ENCODE results near the gene DCAKD.

DNA sequence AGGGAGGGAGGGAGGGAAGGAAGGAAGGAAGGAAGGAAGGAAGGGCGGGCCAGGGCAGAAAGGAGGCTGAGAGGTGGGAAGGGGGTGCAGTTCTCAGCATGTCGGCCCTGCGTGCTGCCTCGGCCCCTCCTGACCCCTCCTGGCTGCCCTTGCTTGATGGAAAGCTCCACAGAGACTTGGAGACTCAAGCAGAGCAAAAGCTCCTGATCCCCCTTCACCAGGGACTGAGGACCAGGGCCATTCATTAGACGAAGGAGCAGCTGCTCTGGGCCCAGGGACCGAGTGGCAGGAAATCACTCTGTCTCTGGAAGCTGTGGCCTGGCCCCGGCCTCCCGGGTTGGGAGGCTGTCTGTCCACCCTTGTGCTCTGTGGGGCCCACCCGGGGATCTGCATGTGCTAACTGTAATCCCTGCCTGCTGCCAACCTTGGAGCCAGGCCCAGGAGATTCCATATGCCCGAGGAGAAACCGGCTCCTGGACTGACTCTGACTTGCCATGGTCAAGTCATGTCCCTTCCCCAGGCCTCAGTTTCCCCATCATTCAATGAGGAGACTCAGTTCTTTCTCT, 55.9 kb downstream of the DCAKD start:
- TF ChIP-seq EZH2 (IDR thresholded peaks at IDR 0.05; ENCODE audit: borderline replicate concordance, insufficient read depth, low read length, poor library complexity, severe bottlenecking) (no peak), RAD21 (conservative IDR thresholded peaks at IDR 0.05) (no peak), POLR2AphosphoS5 (IDR thresholded peaks at IDR 0.05) (no peak), SMC3 (conservative IDR thresholded peaks at IDR 0.05; ENCODE audit: poor library complexity) (no peak), EP300 (conservative IDR thresholded peaks at IDR 0.05; ENCODE audit: poor library complexity, severe bottlenecking) (no peak), TAF1 (IDR thresholded peaks at IDR 0.05; ENCODE audit: low read depth) (no peak), MXI1 (conservative IDR thresholded peaks at IDR 0.05; ENCODE audit: poor library complexity, severe bottlenecking) (no peak)
- TF ChIP-seq, protein P1, sequence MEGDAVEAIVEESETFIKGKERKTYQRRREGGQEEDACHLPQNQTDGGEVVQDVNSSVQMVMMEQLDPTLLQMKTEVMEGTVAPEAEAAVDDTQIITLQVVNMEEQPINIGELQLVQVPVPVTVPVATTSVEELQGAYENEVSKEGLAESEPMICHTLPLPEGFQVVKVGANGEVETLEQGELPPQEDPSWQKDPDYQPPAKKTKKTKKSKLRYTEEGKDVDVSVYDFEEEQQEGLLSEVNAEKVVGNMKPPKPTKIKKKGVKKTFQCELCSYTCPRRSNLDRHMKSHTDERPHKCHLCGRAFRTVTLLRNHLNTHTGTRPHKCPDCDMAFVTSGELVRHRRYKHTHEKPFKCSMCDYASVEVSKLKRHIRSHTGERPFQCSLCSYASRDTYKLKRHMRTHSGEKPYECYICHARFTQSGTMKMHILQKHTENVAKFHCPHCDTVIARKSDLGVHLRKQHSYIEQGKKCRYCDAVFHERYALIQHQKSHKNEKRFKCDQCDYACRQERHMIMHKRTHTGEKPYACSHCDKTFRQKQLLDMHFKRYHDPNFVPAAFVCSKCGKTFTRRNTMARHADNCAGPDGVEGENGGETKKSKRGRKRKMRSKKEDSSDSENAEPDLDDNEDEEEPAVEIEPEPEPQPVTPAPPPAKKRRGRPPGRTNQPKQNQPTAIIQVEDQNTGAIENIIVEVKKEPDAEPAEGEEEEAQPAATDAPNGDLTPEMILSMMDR (IDR thresholded peaks at IDR 0.05; ENCODE audit: poor library complexity, severe bottlenecking): no peak
- TF ChIP-seq, protein P2, sequence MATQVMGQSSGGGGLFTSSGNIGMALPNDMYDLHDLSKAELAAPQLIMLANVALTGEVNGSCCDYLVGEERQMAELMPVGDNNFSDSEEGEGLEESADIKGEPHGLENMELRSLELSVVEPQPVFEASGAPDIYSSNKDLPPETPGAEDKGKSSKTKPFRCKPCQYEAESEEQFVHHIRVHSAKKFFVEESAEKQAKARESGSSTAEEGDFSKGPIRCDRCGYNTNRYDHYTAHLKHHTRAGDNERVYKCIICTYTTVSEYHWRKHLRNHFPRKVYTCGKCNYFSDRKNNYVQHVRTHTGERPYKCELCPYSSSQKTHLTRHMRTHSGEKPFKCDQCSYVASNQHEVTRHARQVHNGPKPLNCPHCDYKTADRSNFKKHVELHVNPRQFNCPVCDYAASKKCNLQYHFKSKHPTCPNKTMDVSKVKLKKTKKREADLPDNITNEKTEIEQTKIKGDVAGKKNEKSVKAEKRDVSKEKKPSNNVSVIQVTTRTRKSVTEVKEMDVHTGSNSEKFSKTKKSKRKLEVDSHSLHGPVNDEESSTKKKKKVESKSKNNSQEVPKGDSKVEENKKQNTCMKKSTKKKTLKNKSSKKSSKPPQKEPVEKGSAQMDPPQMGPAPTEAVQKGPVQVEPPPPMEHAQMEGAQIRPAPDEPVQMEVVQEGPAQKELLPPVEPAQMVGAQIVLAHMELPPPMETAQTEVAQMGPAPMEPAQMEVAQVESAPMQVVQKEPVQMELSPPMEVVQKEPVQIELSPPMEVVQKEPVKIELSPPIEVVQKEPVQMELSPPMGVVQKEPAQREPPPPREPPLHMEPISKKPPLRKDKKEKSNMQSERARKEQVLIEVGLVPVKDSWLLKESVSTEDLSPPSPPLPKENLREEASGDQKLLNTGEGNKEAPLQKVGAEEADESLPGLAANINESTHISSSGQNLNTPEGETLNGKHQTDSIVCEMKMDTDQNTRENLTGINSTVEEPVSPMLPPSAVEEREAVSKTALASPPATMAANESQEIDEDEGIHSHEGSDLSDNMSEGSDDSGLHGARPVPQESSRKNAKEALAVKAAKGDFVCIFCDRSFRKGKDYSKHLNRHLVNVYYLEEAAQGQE (IDR thresholded peaks at IDR 0.05; ENCODE audit: borderline replicate concordance): no peak
